Fibroblast of lung (primary cell): ENCODE results near the gene TOX2.

Experiments used
- EZH2 ChIP-seq: IDR thresholded peaks from 2 replicates; pipeline ENCODE4 v1.5.1; 2012; ENCODE audit warnings: low read length, control low read depth, mild to moderate bottlenecking; ENCODE audit errors: missing control alignments
- TF ChIP-seq, protein P1 (sequence below), 2 donors: IDR thresholded peaks in 1 of 2; conservative IDR thresholded peaks in 1 of 2; 1 replicate in 1 of 2; 2 replicates in 1 of 2; pipeline ENCODE4 v1.5.1; 2011 to 2012; ENCODE audit warnings: low read length in 2 of 2, control low read depth in 1 of 2, inconsistent platforms in 1 of 2, low read depth in 1 of 2, mild to moderate bottlenecking in 1 of 2

DNA sequence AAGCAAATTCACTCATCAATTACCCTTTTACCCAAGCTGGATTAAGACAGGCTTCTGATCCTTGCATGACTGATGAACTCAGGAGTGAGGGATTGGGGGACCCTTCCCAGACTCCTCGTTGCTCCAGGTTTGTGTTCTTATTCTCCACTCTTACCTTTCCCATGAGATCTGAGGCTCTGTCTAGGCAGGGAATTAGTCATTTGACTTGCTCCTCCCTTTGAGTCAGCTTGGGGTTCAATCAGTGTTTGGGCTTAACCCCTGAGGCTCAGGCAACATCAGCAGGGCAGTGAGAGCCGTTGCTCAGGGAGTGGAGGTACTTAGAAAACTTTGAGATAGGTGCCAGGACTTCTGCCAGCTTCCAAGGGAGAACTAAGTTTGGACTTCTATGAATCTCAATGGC, 20.7 kb upstream of the TOX2 start:
- TF ChIP-seq, protein P1, sequence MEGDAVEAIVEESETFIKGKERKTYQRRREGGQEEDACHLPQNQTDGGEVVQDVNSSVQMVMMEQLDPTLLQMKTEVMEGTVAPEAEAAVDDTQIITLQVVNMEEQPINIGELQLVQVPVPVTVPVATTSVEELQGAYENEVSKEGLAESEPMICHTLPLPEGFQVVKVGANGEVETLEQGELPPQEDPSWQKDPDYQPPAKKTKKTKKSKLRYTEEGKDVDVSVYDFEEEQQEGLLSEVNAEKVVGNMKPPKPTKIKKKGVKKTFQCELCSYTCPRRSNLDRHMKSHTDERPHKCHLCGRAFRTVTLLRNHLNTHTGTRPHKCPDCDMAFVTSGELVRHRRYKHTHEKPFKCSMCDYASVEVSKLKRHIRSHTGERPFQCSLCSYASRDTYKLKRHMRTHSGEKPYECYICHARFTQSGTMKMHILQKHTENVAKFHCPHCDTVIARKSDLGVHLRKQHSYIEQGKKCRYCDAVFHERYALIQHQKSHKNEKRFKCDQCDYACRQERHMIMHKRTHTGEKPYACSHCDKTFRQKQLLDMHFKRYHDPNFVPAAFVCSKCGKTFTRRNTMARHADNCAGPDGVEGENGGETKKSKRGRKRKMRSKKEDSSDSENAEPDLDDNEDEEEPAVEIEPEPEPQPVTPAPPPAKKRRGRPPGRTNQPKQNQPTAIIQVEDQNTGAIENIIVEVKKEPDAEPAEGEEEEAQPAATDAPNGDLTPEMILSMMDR (conservative IDR thresholded peaks at IDR 0.05 in 1 of 2, IDR thresholded peaks at IDR 0.05 in 1 of 2; ENCODE audit: low read depth in 1 of 2, low read length in 2 of 2): no peak
- TF ChIP-seq EZH2: no peak
